CD4-positive, alpha-beta T cell treated with Interleukin-15 for 4 hours (primary cell): Measurements from ENCODE around the gene EPHA3.

Source experiments
- DNase-seq: peaks from one replicate; pipeline ENCODE4 v3.0.0-alpha.2; 2020; ENCODE audit warnings: low spot score

The EPHA3 gene

DNA sequence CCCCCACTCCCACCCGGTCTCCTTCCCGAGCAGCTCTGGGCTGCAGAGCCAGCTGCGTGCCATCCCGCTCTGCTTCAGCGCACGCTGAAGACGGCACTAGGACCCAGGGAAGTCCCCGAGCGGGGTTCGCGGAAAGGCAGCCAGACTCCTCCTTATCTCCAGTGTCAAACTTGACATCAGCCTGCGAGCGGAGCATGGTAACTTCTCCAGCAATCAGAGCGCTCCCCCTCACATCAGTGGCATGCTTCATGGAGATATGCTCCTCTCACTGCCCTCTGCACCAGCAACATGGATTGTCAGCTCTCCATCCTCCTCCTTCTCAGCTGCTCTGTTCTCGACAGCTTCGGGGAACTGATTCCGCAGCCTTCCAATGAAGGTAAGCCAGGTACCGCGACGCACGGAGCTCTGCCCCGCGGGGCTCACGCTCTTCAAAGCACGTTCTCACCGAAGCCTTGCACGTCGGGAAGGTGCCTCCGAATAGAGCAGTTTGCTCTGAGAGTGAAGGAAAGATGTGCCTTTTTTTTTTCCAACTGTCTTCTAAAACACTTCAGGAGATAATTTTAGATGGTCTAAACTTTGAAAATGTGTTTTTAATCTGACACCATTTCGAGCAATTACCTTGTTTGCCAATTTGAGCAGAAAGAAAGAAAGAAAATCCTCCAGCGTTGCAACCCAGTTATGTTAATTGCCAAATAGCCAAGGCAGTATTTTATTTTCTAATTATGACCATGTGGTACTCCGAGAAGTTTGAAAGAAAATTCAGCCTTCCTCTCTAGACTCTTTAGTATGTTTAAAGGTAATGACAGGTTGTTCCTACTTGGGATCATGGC, at the start of gene EPHA3:
EPHA3 (plus strand) TSS at position 161 of the 830 bp plus-strand sequence; CDS start at position 289, 128 bp downstream.
- peak; percentile 32 for DNase-seq

DNA sequence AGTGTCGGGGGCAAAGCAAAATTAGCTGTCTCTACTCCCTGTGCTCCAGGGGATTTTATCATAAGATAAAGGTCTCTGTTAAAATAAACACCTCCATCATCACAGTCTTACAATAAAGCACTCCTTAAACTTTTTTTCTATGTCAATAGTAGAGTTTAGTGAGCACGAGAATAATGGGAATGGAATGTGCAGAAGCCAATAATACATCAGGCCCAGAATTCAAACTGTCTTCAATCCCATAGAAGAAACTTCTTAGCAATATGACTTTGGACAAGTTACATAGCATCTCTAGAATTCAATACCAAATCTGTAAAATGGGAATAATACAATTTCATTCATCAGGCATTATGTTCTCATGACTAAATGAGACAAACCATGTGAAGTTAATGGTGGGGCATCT, 49.0 kb upstream of the EPHA3 start:
- no peak for DNase-seq

DNA sequence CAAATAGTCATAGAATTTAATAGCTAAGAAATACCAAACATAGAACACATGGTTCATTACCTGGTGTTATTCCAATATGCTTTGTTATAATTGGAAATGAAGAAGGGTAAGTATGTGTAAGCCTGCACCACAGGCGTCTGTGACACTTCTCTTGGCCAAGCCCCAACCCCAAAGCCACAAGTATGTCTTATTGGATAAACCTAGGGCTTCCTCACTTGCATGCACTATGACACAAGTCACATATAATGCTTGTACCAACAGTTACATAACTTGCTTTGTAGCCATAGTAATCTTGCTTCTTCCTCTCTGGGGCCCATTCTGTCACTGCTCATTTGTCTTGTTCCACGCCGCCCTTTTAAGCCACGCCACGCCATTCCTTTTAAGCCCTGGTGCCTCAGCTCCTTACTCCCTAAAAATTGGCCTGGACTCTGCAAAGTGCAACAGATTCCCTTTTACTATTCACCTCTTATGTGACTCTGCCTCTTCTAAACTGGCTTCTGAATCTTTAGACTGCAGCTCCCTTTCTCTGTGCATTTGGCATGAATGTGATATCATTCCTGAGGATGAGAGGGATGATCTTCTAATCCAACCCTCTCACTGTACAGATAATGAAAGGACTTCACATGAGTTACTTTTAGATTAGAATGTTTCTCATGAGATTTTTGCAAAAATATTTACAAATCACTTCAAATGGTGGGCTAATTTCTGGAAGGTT, 48.1 kb upstream of the EPHA3 start:
- DNase-seq: no peak

DNA sequence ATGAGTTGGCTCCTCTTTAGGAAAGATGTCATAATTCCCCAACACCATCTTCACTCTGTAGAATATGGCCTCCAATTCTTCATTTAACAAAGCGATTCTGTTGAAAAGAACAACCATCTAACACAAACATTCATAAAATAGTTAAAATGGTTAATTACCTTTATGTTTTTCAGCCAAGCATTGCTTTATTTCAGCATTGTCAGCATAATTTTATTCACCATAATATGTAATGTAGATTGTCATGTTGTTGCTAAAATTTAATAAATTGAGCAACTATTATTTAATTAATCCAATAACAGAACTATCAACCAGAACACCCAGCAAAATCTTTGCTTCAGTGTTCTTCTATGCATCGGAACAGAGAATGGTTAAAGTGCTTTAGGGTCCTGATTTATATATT, 46.2 kb upstream of the EPHA3 start:
- DNase-seq: no peak

DNA sequence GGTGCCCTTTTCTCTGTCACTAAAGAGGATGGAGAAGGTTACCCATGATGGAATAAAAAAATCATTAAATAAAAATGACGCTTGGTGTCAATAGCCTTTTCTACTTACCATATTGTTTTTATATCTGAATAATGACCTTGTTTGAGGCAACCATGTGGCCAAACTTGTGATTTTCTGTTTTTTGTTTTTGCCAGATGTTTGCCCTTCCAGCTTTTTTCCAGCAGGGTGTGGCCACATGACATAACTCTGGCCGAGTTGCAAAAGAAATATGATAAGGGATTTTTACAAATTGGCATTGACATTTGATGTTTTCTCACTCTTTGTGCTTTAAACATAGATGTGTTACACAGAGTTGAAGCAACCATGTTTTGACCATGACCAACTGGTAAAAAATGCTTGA, 39.7 kb upstream of the EPHA3 start:
- no peak for DNase-seq

DNA sequence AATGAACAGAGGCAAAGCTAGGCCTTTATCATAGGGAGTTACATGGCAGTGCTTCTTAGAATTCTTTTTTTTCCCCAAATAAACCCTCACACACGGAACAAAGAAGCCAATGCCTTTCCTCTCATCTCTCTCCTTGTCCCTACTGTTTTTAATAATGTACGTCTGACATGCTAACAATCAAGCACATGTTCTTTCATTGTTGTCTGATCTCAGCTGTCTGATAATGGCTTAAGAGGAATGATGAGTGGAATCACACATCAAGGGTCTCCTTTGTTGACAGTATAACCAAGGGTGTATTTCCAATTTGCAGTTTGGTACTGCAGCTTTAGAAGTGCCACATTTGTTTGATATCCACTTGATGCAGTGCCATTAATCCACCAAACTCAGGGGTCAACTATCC, 34.8 kb upstream of the EPHA3 start:
- DNase-seq: no peak

DNA sequence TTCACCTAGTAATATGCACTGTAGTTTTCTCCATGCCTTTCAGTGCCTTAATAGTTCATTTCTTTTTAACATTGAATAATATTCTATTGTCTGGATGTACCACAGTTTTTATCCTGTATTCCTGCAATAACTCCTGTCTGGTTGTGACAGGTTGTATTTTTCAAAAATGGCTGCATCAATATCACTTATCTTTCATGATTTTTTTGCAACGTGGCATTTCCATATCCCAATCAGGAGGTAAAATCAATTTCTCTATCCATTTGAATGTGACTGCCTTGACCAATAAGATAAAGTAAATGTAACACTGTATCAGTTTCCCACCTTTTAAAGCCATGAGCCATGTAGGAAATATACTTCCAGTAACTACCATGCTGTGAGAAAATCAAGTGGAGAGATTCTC, 27.5 kb upstream of the EPHA3 start:
- no peak for DNase-seq

DNA sequence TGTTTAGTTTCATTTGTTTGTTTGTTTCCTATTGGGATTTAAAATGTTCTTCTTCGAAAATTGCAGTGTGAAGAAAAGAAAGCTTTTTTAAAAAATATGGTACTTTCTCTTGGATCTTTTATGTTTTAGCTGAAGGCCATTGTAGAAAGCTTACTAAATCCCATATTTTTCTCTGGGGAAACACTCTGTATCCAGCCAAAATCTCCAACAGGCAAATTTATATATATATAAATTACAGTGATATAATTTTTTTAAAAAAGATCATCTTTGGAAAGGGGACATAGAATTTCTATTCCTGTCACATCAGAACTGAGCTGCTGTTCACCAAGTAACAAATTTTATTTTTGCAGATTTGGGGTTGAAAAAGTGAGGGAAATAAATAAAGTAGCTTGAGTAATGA, 19.6 kb upstream of the EPHA3 start:
- no peak for DNase-seq

DNA sequence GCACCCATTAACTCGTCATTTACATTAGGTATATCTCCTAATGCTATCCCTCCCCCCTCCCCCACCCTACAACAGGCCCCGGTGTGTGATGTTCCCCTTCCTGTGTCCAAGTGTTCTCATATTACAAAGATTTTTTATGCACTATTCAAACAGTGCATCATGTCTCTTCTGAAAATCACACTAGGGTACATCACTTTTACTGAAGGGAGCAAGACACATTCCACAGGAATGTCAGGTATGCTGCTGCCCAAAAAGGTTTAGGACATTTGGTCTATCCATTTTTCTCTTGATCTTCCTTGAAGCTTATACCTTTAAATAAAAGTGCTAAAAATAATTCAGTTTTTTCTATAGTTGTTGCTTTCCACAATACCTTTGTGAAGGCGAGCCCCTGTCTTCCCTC, 9.2 kb upstream of the EPHA3 start:
- no peak for DNase-seq

DNA sequence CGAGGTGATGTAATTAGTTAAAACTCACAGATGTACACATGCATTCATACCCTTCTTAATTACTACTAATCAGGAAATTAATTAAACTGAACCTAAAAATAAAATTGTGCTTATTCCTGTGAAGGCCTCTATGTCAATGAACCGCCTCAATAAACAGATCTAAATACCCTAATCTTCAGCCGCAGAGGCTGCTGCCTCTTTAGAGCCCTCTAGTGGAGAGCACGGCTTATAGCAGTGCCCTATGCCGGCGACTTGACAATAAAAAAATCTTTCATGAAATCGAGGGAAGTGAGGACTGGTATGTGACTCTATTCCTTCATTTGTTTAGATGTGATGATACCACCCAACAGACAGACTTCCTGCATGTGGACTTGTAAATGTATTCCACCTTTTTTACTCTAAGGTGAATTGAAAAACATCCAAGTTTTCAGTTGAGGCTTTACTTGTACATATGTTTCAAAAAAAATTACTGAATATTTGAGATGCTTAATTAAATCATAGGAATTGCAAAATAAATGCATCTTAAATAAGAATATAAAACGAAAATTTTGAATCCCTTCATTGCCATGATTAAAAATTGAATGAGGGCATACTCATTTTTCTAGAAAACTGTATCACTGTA, 8.3 kb upstream of the EPHA3 start:
- DNase-seq: peak; percentile 28

DNA sequence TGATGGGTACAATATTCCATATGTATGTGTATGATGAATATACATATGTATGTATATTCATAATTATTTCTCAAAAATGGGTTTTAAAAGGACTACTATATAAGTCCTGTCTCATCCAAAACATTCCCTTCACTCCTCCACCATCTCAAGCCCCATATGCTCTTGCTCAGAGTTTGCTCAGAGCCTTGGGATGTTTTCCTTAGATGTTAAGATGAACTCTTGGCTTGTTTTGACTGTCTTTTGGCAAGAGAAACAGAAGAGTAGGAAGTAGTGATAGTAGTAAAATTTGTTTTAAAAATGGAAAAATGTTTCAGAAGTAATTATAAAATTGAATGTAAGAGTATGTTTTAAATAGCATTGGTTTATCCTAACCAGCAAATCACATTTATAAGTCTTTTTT, 6.2 kb upstream of the EPHA3 start:
- DNase-seq: no peak

DNA sequence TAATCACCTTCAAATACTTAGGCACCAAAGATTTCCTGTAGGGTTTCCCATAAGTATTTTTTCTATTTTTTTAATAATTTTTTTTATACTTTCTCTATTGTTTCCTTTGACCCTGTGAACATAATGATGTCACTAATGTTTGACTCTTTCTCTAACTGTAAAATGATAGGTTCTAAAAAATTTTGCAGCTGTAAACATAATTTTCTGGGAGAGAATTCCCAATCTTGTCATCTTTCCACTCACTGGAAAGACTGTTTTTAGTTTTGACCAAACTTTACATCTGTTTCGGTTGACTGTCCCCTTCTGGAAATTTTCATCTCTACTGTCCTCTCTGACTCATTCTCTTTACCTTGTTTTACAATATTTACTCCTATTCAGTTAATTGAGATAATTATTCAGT, 5.5 kb upstream of the EPHA3 start:
- DNase-seq: no peak

DNA sequence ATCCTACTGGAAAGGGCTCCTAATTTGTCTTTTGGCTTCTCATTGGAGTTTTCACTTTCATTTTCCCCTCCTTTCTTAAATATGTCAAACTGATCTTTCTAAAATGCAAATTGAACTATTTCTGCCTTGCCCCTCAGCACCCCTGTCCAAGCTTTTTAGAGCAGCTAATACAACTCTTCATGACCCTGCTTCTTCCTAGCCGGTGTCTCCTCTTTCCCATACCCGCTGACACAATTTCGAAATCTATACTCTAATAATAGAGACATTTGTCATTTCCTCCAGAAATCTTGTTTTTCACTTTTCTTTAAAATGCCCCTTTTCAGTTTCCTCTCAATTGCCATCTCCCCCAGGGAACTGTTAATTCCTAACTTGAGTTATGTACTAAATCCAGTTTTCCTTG, 2.9 kb upstream of the EPHA3 start:
- DNase-seq: no peak

DNA sequence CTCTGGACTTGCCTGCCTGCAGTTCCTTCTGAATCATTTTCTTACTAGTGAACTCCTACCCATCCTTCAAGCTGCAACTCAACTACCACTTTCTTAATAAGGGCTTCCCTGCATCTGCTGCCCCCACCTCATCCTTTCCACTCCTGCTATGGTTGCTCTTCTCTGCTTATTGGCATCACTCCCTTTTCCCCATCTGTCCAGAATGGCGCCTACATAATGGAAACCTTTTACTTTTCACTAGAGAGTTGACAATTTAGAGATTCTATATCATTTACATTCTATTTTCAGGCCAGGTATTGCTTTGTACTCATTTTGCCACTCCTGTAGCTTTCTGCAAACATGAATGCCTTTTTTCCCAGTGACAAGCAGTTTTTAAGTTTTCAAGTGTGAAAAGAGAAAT, 1.9 kb upstream of the EPHA3 start:
- DNase-seq: no peak

DNA sequence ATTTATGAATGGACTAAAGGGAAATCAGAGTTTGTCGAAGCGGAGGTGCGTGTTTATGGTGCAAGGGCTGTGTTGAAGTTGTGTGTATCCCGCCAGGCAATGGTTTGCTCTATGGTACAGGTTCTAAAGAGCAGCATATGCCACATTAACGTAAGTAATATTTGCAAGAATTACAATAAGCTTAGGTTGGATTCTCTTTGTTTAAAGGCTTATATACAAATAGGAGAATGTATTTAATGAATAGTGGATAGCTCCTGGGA, 800 bp downstream of the EPHA3 start:
- no peak for DNase-seq

DNA sequence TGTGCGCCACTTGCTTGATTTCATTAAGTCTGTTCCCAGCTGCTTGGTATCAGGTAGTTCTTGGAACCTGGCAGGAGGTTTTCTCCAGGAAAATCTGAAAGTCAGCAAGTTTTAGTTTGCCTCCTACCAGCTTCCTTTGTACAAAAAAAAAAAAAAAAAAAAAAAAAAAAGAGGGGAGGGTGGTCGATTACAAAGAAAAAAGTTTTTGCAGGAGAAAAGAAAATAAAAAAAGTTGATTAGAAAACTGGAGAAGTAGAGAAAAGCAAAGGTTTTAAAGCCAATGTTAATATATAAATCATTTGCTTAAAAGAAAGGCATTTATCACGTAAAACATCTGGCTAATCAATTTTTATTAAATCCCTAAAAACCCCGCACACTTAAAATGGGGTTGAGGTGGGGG, 5.9 kb downstream of the EPHA3 start:
- DNase-seq: no peak

DNA sequence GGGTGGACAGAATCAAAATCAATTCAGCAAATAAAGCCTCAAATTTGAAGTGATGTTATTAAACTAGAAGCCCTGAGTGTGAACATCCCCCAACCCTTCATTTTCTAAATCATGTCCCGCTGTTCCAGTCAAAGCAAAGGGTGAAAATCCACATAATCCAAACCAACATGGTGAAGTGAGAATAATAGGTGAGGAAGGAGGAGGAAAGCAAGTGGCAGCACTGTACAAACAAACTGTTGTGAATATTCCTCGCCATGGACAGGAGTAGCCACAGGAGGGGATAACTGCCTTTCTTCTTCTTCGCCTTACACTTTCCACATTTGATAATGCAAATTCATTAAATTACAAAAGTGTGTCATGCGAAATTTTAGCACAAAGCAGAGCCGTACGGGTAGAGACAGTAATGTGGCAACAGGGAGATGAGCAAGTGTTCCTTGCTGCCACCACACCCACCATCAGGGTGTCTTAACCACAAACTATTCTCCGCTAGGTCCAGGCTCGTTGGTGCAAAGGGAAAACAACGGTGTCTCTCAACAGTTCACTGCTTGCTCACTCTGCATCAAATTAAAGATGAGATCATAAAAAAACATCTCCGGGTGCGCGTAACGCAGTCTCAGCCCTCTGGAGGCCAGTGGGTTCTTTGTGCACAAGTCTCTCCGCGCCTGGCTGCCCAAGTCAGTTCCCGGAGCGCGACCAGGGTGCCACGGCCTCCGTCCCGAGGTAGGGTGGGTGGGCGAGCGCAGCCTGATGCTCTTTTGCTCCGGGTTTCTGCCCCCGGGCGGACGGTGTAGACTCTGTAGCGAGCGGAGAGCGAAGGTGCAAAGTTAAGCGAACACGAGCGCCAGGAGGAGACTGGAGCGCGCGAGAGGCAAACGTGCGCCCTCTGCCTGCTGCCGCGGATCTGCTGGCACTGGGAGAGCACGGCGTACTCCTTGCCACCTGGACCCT, 6.7 kb downstream of the EPHA3 start:
- DNase-seq: no peak

DNA sequence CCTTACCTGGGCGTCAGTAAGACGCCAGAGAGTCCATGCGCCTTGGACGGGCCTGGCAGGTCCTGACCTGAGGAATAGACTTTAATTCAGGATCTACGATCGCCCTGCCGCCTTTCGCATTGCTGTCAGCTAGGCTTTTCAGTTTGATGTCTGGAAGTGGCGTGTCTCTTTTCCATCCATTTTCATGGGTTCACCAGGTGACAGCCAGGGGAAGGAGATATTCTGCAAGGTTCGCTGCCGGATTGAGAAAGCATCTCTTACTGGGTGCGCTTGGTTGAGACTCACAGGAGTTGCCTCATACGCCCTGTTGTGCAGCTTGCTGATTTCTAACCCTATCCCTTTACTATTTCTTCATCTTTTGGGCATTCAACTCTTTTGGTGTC, 7.4 kb downstream of the EPHA3 start:
- DNase-seq: no peak

DNA sequence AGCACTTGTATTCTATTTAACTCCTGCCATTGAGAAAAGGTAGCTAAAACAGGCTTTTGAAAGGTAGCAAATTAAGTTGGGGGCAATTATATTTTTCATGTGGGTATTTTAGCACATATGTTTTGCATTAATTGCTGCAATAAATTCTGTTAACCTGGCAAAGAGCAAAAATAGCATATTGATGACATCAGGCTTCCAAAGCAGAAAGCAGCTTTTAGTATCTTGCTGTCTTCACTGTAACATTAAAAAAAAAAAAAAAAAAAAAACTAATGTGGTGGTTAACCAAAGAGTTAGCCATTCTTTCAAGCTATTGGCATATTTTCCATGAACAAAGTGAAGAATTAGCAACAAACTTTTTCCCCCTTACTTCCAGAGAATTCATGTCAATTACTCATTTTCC, 9.1 kb downstream of the EPHA3 start:
- no peak for DNase-seq

DNA sequence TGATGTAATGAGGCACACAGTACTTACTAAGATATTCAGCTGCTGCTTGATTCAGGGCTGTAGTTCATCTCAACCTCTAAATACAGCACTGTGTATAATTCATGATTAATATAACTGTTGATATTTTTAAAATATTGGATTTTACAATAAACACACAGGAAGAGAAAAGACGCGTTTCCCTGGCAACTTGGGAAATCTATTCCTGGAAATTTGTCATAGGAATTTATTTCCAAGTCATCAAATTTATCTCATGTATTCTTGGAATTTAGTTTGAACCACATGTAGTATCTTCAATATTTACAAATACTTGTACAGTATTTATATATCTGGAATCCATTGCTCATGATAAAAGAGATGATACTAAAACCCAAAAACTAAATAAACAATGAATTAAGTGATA, 30.6 kb downstream of the EPHA3 start:
- no peak for DNase-seq

DNA sequence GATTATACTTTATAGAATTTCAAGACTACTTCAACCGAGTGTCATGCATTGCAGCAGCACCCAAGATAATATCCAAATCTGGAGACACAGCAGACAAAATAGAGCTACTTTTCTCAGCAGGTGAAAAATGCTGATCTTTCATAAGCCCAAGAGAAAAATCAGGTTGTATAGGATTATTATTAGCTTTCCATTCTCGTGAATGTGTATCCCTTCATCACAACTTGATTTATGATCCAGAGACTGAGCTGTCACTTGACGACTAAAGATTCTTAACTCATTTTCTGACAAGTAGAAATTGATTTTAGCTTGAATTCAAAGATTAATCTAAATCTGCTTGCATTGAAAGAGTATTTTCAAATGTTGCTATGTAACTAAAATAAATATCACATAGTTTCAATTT, 32.4 kb downstream of the EPHA3 start:
- no peak for DNase-seq

DNA sequence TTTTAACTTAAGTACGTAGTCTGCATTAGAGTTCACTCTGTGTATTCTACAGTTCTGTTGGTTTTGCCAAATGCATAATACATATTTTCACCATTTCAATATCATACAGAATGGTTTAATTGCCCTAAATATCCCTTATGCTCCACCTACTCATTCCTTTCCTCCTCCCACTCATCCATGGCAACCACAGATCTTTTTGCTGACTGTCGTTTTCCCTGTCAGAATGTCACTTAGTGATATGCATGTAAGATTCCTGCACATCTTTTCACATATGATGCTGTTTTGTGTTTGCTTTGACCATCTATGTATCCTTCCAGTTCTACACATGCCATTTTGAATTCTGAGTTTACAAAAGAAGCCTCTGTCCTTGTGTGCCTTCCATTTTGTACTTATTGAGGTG, 36.7 kb downstream of the EPHA3 start:
- no peak for DNase-seq

DNA sequence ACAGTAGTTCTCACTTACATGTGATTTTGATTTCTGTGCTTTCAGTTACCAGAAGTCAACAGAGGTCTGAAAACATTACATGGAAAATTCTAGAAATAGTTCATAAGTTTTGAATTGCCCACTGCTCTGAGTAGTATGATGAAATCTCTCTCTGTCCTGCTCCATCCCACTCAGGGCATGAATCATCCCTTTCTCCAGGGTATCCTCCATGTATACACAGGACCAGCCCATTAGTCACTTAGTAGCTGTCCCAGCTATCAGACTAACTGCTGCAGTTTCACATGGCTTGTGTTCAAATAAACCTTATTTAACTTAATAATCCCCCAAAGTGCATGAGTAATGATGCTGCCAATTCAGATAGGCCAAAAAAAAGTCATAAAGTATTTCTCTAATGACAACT, 38.6 kb downstream of the EPHA3 start:
- no peak for DNase-seq
